ENCODE data around the gene IL1A. TPM values are rescaled to one million over a fixed set of nuclear protein-coding genes. Genes with fewer than 3 reads are reported as not detected.

Gene IL1A
- total RNA-seq, 1 donor, result not detected

DNA sequence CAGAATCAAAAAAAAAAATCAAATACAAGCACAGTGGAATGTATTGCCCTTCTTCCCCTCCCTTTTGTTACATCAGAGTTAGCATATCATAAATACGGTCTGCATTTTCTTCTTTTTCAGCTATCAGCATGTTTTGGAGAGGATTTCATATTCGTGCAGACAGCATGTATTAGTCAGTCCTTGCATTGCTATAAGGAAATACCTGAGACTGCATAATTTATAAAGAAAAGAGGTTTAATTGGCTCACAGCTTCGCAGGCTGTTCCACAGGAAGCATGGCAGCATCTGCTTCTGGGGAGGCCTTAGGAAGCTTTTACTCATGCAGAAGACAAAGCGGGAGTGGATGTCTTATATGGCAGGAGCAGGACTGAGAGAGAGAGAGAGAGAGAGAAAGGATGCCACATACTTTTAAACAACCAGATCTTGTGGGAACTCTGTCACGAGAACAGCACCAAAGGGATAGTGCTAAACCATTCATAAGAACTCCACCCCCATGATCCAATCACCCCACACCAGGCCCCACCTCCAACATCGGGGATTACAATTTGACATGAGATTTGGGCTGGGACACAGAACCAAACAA lies 43.4 kb upstream of the IL1A start:
- Histone ChIP-seq H3K4me1 (ENCODE audit: insufficient read depth, low read length) (peaks cover 12% of the 10 kb centered on the region), H3K36me3 (ENCODE audit: insufficient read depth, low read length) (no peaks in the 10 kb centered on the region), H4K20me1 (ENCODE audit: insufficient read depth, low read length) (no peaks in the 10 kb centered on the region), H3K9me3 (ENCODE audit: low read depth, low read length) (no peaks in the 10 kb centered on the region), H3K27ac (ENCODE audit: low read depth, low read length) (no peak overlapping the region), H3K4me3 (ENCODE audit: insufficient read depth, low read length) (no peak overlapping the region), H2AFZ (ENCODE audit: low read length) (no peak overlapping the region), H3K79me2 (ENCODE audit: insufficient read depth, low read length) (no peaks in the 10 kb centered on the region), H3K27me3 (ENCODE audit: insufficient read depth, low read length) (no peaks in the 10 kb centered on the region), H3K4me2 (ENCODE audit: insufficient read depth, low read length) (no peak overlapping the region)
- TF ChIP-seq CTCF (IDR thresholded peaks at IDR 0.05; ENCODE audit: extremely low read depth, low read depth, low read length), result no peak
- no peak for DNase-seq (ENCODE audit: insufficient read length, low spot score, missing footprints)

DNA sequence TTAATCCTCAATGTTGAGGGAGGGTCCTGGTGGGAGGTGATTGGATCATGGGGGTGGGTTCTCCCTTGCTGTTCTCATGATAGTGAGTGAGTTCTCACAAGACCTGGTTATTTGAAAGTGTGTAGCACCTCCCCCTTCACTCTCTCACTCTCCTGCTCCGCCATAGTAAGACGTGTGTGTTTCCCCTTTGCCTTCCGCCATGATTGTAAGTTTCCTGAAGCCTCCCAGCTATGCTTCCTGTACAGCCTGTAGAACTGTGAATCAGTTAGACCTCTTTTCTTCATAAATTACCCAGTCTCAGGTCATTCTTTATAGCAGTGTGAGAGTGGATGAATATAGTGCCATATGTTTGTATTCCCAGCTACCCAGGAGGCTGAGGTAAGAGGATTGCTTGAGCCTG lies 42.7 kb upstream of the IL1A start:
- TF ChIP-seq CTCF (IDR thresholded peaks at IDR 0.05; ENCODE audit: extremely low read depth, low read depth, low read length), result no peak
- Histone ChIP-seq H3K27ac (ENCODE audit: low read depth, low read length) (no peak overlapping the region), H3K4me3 (ENCODE audit: insufficient read depth, low read length) (no peak overlapping the region), H2AFZ (ENCODE audit: low read length) (no peak overlapping the region), H4K20me1 (ENCODE audit: insufficient read depth, low read length) (no peaks in the 10 kb centered on the region), H3K79me2 (ENCODE audit: insufficient read depth, low read length) (no peaks in the 10 kb centered on the region), H3K36me3 (ENCODE audit: insufficient read depth, low read length) (no peaks in the 10 kb centered on the region), H3K4me2 (ENCODE audit: insufficient read depth, low read length) (no peak overlapping the region), H3K9me3 (ENCODE audit: low read depth, low read length) (no peaks in the 10 kb centered on the region), H3K4me1 (ENCODE audit: insufficient read depth, low read length) (peaks cover 12% of the 10 kb centered on the region), H3K27me3 (ENCODE audit: insufficient read depth, low read length) (no peaks in the 10 kb centered on the region)
- DNase-seq (ENCODE audit: insufficient read length, low spot score, missing footprints), result no peak

- no peaks in the 10 kb centered on the region for H3K9me3 ChIP-seq (ENCODE audit: low read depth, low read length)
- no peak overlapping the region for H2AFZ ChIP-seq (ENCODE audit: low read length)
- H3K27me3 ChIP-seq (ENCODE audit: insufficient read depth, low read length), result no peaks in the 10 kb centered on the region
- TF ChIP-seq CTCF (IDR thresholded peaks at IDR 0.05; ENCODE audit: extremely low read depth, low read depth, low read length), result no peak
- no peak overlapping the region for H3K27ac ChIP-seq (ENCODE audit: low read depth, low read length)
- DNase-seq (ENCODE audit: insufficient read length, low spot score, missing footprints), result no peak
- no peaks in the 10 kb centered on the region for H3K36me3 ChIP-seq (ENCODE audit: insufficient read depth, low read length)
- H3K4me1 ChIP-seq (ENCODE audit: insufficient read depth, low read length), result peaks cover 12% of the 10 kb centered on the region
- H4K20me1 ChIP-seq (ENCODE audit: insufficient read depth, low read length), result no peaks in the 10 kb centered on the region
- no peak overlapping the region for H3K4me3 ChIP-seq (ENCODE audit: insufficient read depth, low read length)
- no peak overlapping the region for H3K4me2 ChIP-seq (ENCODE audit: insufficient read depth, low read length)
- H3K79me2 ChIP-seq (ENCODE audit: insufficient read depth, low read length), result no peaks in the 10 kb centered on the region
These were observed 41.4 kb upstream of the IL1A start for GRCh38 chr2:112825706-112826105.

- TF ChIP-seq CTCF (IDR thresholded peaks at IDR 0.05; ENCODE audit: extremely low read depth, low read depth, low read length), result no peak
- no peaks in the 10 kb centered on the region for H4K20me1 ChIP-seq (ENCODE audit: insufficient read depth, low read length)
- no peak overlapping the region for H2AFZ ChIP-seq (ENCODE audit: low read length)
- H3K4me2 ChIP-seq (ENCODE audit: insufficient read depth, low read length), result no peak overlapping the region
- H3K27ac ChIP-seq (ENCODE audit: low read depth, low read length), result peak overlapping the region; percentile 51
- H3K27me3 ChIP-seq (ENCODE audit: insufficient read depth, low read length), result no peaks in the 10 kb centered on the region
- H3K36me3 ChIP-seq (ENCODE audit: insufficient read depth, low read length), result no peaks in the 10 kb centered on the region
- no peaks in the 10 kb centered on the region for H3K79me2 ChIP-seq (ENCODE audit: insufficient read depth, low read length)
- peak; percentile 39 for DNase-seq (ENCODE audit: insufficient read length, low spot score, missing footprints)
- no peaks in the 10 kb centered on the region for H3K9me3 ChIP-seq (ENCODE audit: low read depth, low read length)
- peaks cover 12% of the 10 kb centered on the region for H3K4me1 ChIP-seq (ENCODE audit: insufficient read depth, low read length)
- no peak overlapping the region for H3K4me3 ChIP-seq (ENCODE audit: insufficient read depth, low read length)
These were observed 40.4 kb upstream of the IL1A start for GRCh38 chr2:112824694-112825085.

All from osteoblast (primary cell).